ENCODE results near the gene MRPL1. TPM values are rescaled to one million over a fixed set of nuclear protein-coding genes. Genes with fewer than 3 reads are reported as not detected.

Gene MRPL1
- total RNA-seq, 1 donor = 23.2 TPM

DNA sequence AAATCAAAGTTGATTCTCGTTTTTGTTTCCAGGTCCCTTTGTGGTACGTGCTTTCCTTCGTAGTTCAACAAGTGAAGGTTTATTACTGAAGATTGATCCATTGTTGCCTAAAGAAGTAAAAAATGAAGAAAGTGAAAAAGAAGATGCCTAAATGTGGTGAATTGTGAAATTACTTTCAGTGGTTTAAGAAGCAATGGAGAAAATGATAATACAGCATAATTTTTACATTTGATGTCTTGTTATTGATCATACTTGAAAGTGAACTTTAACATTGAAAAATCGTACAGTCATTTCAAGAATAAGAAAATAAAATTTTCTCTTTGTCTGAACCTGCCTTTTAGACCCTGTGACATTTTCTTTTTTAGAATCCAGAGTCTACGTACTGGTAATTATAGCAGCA, 89.8 kb downstream of the MRPL1 start:
- no peaks in the 10 kb centered on the region for H3K79me2 ChIP-seq (ENCODE audit: insufficient read depth, low read length)
- no peaks in the 10 kb centered on the region for H3K27me3 ChIP-seq (ENCODE audit: insufficient read depth, low read length)
- H3K36me3 ChIP-seq (ENCODE audit: insufficient read depth, low read length) = peaks cover 9% of the 10 kb centered on the region
- DNase-seq (ENCODE audit: insufficient read length, low spot score, missing footprints) = no peak
- no peak overlapping the region for H3K27ac ChIP-seq (ENCODE audit: low read depth, low read length)
- H3K4me3 ChIP-seq (ENCODE audit: insufficient read depth, low read length) = no peak overlapping the region
- H2AFZ ChIP-seq (ENCODE audit: low read length) = no peak overlapping the region
- H4K20me1 ChIP-seq (ENCODE audit: insufficient read depth, low read length) = no peaks in the 10 kb centered on the region
- no peaks in the 10 kb centered on the region for H3K9me3 ChIP-seq (ENCODE audit: low read depth, low read length)
- no peaks in the 10 kb centered on the region for H3K4me1 ChIP-seq (ENCODE audit: insufficient read depth, low read length)
- no peak overlapping the region for H3K4me2 ChIP-seq (ENCODE audit: insufficient read depth, low read length)
- TF ChIP-seq CTCF (IDR thresholded peaks at IDR 0.05; ENCODE audit: extremely low read depth, low read depth, low read length) = no peak

GRCh38 chr4:77954690-77955089, 92.1 kb downstream of the MRPL1 start:
- peaks cover 9% of the 10 kb centered on the region for H3K36me3 ChIP-seq (ENCODE audit: insufficient read depth, low read length)
- no peaks in the 10 kb centered on the region for H3K4me1 ChIP-seq (ENCODE audit: insufficient read depth, low read length)
- no peak overlapping the region for H3K4me3 ChIP-seq (ENCODE audit: insufficient read depth, low read length)
- no peak for DNase-seq (ENCODE audit: insufficient read length, low spot score, missing footprints)
- H3K9me3 ChIP-seq (ENCODE audit: low read depth, low read length) = no peaks in the 10 kb centered on the region
- no peak for TF ChIP-seq CTCF (IDR thresholded peaks at IDR 0.05; ENCODE audit: extremely low read depth, low read depth, low read length)
- no peaks in the 10 kb centered on the region for H3K79me2 ChIP-seq (ENCODE audit: insufficient read depth, low read length)
- H3K27me3 ChIP-seq (ENCODE audit: insufficient read depth, low read length) = no peaks in the 10 kb centered on the region
- H2AFZ ChIP-seq (ENCODE audit: low read length) = no peak overlapping the region
- no peak overlapping the region for H3K27ac ChIP-seq (ENCODE audit: low read depth, low read length)
- H4K20me1 ChIP-seq (ENCODE audit: insufficient read depth, low read length) = no peaks in the 10 kb centered on the region
- H3K4me2 ChIP-seq (ENCODE audit: insufficient read depth, low read length) = no peak overlapping the region

DNA sequence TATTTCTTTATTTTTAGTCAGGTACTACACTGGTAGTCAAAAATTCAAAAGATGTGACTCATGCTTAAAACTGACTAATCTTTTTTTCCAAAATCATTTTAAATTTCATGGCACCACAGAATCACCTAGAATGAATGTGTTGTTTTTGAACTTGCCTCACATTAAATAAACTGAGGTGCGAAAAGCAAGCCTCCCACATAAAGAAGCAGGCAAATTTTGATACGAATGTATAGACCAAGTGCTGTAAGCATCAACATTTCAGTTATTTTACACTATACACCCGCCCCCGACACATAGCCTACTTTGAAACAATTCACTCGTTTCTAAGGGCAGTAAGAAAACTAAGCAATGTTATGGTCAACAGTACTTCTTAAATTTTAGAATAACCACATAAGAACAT, 94.3 kb downstream of the MRPL1 start:
- no peaks in the 10 kb centered on the region for H4K20me1 ChIP-seq (ENCODE audit: insufficient read depth, low read length)
- TF ChIP-seq CTCF (IDR thresholded peaks at IDR 0.05; ENCODE audit: extremely low read depth, low read depth, low read length) = no peak
- no peaks in the 10 kb centered on the region for H3K9me3 ChIP-seq (ENCODE audit: low read depth, low read length)
- H3K4me3 ChIP-seq (ENCODE audit: insufficient read depth, low read length) = no peak overlapping the region
- no peaks in the 10 kb centered on the region for H3K4me1 ChIP-seq (ENCODE audit: insufficient read depth, low read length)
- H3K4me2 ChIP-seq (ENCODE audit: insufficient read depth, low read length) = no peak overlapping the region
- no peak overlapping the region for H2AFZ ChIP-seq (ENCODE audit: low read length)
- H3K27me3 ChIP-seq (ENCODE audit: insufficient read depth, low read length) = no peaks in the 10 kb centered on the region
- H3K36me3 ChIP-seq (ENCODE audit: insufficient read depth, low read length) = peaks cover 5% of the 10 kb centered on the region
- no peak for DNase-seq (ENCODE audit: insufficient read length, low spot score, missing footprints)
- H3K27ac ChIP-seq (ENCODE audit: low read depth, low read length) = no peak overlapping the region
- no peaks in the 10 kb centered on the region for H3K79me2 ChIP-seq (ENCODE audit: insufficient read depth, low read length)

DNA sequence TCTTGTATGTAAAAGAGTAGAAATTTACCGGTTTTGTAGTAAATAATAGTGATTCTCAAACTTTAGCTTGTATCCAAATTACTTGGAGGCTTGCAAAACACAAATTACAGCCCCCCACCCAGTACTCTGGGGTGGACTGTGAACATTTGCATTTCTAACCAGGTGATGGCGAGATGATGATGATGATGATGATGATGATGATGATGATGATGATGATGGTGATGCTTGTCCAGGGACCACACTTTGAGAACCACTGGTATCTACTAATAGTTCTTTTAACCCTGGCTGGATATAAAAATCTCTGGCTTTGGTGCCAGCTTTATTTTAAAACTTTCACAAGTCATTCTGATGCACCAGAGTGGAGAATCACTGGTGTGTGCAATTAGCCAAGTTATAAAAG, 96.3 kb downstream of the MRPL1 start:
- Histone ChIP-seq H3K79me2 (ENCODE audit: insufficient read depth, low read length) (no peaks in the 10 kb centered on the region), H3K4me1 (ENCODE audit: insufficient read depth, low read length) (no peaks in the 10 kb centered on the region), H3K27me3 (ENCODE audit: insufficient read depth, low read length) (no peaks in the 10 kb centered on the region), H3K4me2 (ENCODE audit: insufficient read depth, low read length) (no peak overlapping the region), H2AFZ (ENCODE audit: low read length) (no peak overlapping the region), H4K20me1 (ENCODE audit: insufficient read depth, low read length) (no peaks in the 10 kb centered on the region), H3K4me3 (ENCODE audit: insufficient read depth, low read length) (no peak overlapping the region), H3K36me3 (ENCODE audit: insufficient read depth, low read length) (peaks cover 5% of the 10 kb centered on the region), H3K9me3 (ENCODE audit: low read depth, low read length) (no peaks in the 10 kb centered on the region), H3K27ac (ENCODE audit: low read depth, low read length) (no peak overlapping the region)
- no peak for TF ChIP-seq CTCF (IDR thresholded peaks at IDR 0.05; ENCODE audit: extremely low read depth, low read depth, low read length)
- DNase-seq (ENCODE audit: insufficient read length, low spot score, missing footprints) = no peak

Data from osteoblast (primary cell).